Neural cell (in vitro differentiated cells): ENCODE results near the gene CCDC106. TPM values are rescaled to one million over a fixed set of nuclear protein-coding genes. Genes with fewer than 3 reads are reported as not detected.

ENCODE experiments used
- H2AFZ ChIP-seq: fragments of 200-600, 300-800 bp; sonication (generic), shearing (Covaris generic); 2 replicates; pipeline ENCODE4 v1.6.0; 2014; ENCODE audit warnings: low read depth, mild to moderate bottlenecking, antibody characterized with exemption, low read length, moderate library complexity
- H3F3A ChIP-seq: fragments of 200-600 bp; shearing (Covaris generic); 2 replicates; pipeline ENCODE4 v1.6.1; 2016; ENCODE audit warnings: mild to moderate bottlenecking, moderate library complexity, mixed read lengths, antibody characterized with exemption, low read length; ENCODE audit not compliant: insufficient read depth, poor library complexity, severe bottlenecking
- H3K27ac ChIP-seq: fragments of 200-600, 300-800 bp; sonication (generic), shearing (Covaris generic); 2 replicates; pipeline ENCODE4 v1.5.1; 2014; ENCODE audit warnings: mild to moderate bottlenecking, low read length, moderate library complexity
- H3K27me3 ChIP-seq: fragments of 300-800, 200-600 bp; sonication (generic), shearing (Covaris generic); 2 replicates; pipeline ENCODE4 v1.6.0; 2014; ENCODE audit warnings: mild to moderate bottlenecking, low read depth, low read length, moderate library complexity; ENCODE audit not compliant: insufficient read depth
- H3K36me3 ChIP-seq: fragments of 300-800, 200-600 bp; sonication (generic), shearing (Covaris generic); 2 replicates; pipeline ENCODE4 v1.5.1; 2014; ENCODE audit warnings: mild to moderate bottlenecking, antibody characterized with exemption, low read length, moderate library complexity; ENCODE audit not compliant: insufficient read depth
- H3K4me2 ChIP-seq: fragments of 300-800, 200-600 bp; sonication (generic), shearing (Covaris generic); 2 replicates; pipeline ENCODE4 v1.6.0; 2014; ENCODE audit warnings: mild to moderate bottlenecking, low read length
- H3K4me3 ChIP-seq: fragments of 300-800, 200-600 bp; sonication (generic), shearing (Covaris generic); 2 replicates; pipeline ENCODE4 v1.5.1; 2014; ENCODE audit warnings: mild to moderate bottlenecking, low read length, moderate library complexity
- H3K79me2 ChIP-seq: fragments of 200-600 bp; shearing (Covaris generic); replicated peaks from 2 replicates; pipeline ENCODE4 v1.6.0; 2014; ENCODE audit warnings: mild to moderate bottlenecking, low read length, moderate library complexity; ENCODE audit not compliant: insufficient read depth
- H3K9ac ChIP-seq: fragments of 300-800, 200-600 bp; sonication (generic), shearing (Covaris generic); 2 replicates; pipeline ENCODE4 v1.6.1; 2016; ENCODE audit warnings: mild to moderate bottlenecking, low read length, mixed read lengths
- H3K9me2 ChIP-seq: fragments of 200-600 bp; shearing (Covaris generic); 2 replicates; pipeline ENCODE4 v1.6.1; 2016; ENCODE audit warnings: mild to moderate bottlenecking, low read length, mixed read lengths; ENCODE audit not compliant: insufficient read depth
- H3K9me3 ChIP-seq: fragments of 200-600, 300-800 bp; sonication (generic), shearing (Covaris generic); 2 replicates; pipeline ENCODE4 v1.6.1; 2016; ENCODE audit warnings: mild to moderate bottlenecking, mixed run types, low read length, moderate library complexity, mixed read lengths
- H4K20me1 ChIP-seq: fragments of 200-600 bp; shearing (Covaris generic); 2 replicates; pipeline ENCODE4 v1.6.1; 2016; ENCODE audit warnings: mild to moderate bottlenecking, mixed run types; ENCODE audit not compliant: insufficient read depth
- CTCF ChIP-seq: fragments of 450-650 bp; IDR thresholded peaks from 2 replicates; pipeline ENCODE4 v1.5.1; 2014; ENCODE audit warnings: antibody characterized with exemption, mild to moderate bottlenecking, moderate library complexity; ENCODE audit not compliant: poor library complexity, severe bottlenecking
- EP300 ChIP-seq: fragments of 450-650 bp; conservative IDR thresholded peaks from 2 replicates; pipeline ENCODE4 v1.6.1; 2014; ENCODE audit warnings: antibody characterized with exemption, mild to moderate bottlenecking, moderate library complexity; ENCODE audit not compliant: poor library complexity, severe bottlenecking
- EZH2 ChIP-seq: fragments of 200-600, 300-800 bp; shearing (Covaris generic), sonication (generic); IDR thresholded peaks from 2 replicates; pipeline ENCODE4 v1.6.1; 2014; ENCODE audit warnings: antibody characterized with exemption, low read length, borderline replicate concordance, mild to moderate bottlenecking; ENCODE audit not compliant: insufficient read depth, poor library complexity, severe bottlenecking
- MXI1 ChIP-seq: fragments of 450-650 bp; conservative IDR thresholded peaks from 2 replicates; pipeline ENCODE4 v1.6.1; 2014; ENCODE audit warnings: antibody characterized with exemption, mild to moderate bottlenecking; ENCODE audit not compliant: poor library complexity, severe bottlenecking
- POLR2AphosphoS5 ChIP-seq: IDR thresholded peaks from 2 replicates; pipeline ENCODE4 v1.6.1; 2012
- RAD21 ChIP-seq: fragments of 450-650 bp; conservative IDR thresholded peaks from 2 replicates; pipeline ENCODE4 v1.6.1; 2014; ENCODE audit warnings: antibody characterized with exemption, mild to moderate bottlenecking, moderate library complexity
- REST ChIP-seq: IDR thresholded peaks from 2 replicates; pipeline ENCODE4 v1.6.1; 2012; ENCODE audit warnings: borderline replicate concordance
- SMC3 ChIP-seq: fragments of 450-650 bp; conservative IDR thresholded peaks from 2 replicates; pipeline ENCODE4 v1.6.1; 2014; ENCODE audit warnings: antibody characterized with exemption, mild to moderate bottlenecking, moderate library complexity; ENCODE audit not compliant: poor library complexity
- TAF1 ChIP-seq: IDR thresholded peaks from 2 replicates; pipeline ENCODE4 v1.6.1; 2012; ENCODE audit warnings: low read depth
- polyA plus RNA-seq: library from polyadenylated mRNA; depleted of rRNA; stranded (reverse); fragments of >200 nt; gene quantifications from 2 replicates; pipeline ENCODE4 v1.2.3, GENCODE V29; 2014

The CCDC106 gene
- polyA plus RNA-seq, 1 donor from 2014 or later: 33.8 TPM

- Histone ChIP-seq H4K20me1 (no peaks in the 10 kb centered on the region), H2AFZ (no peak overlapping the region), H3K27me3 (no peaks in the 10 kb centered on the region), H3K36me3 (peaks cover 8% of the 10 kb centered on the region), H3K9ac (no peak overlapping the region), H3K9me2 (no peaks in the 10 kb centered on the region), H3K4me2 (no peak overlapping the region), H3F3A (no peaks in the 10 kb centered on the region), H3K4me3 (no peak overlapping the region), H3K27ac (no peak overlapping the region), H3K79me2 (peaks cover 52% of the 10 kb centered on the region), H3K9me3 (no peaks in the 10 kb centered on the region)
- TF ChIP-seq CTCF (no peak), EP300 (no peak), SMC3 (no peak), POLR2AphosphoS5 (no peak), EZH2 (no peak), REST (no peak), RAD21 (no peak), MXI1 (no peak), TAF1 (no peak)
Measured at GRCh38 chr19:55679343-55680257, 31.6 kb downstream of the CCDC106 start.

GRCh38 chr19:55680339-55681130 is 32.5 kb downstream of the CCDC106 start:
- H4K20me1 ChIP-seq: no peaks in the 10 kb centered on the region
- H3K4me3 ChIP-seq: no peak overlapping the region
- H3K4me2 ChIP-seq: no peak overlapping the region
- no peak overlapping the region for H3K27ac ChIP-seq
- no peak overlapping the region for H2AFZ ChIP-seq
- no peaks in the 10 kb centered on the region for H3K27me3 ChIP-seq
- no peaks in the 10 kb centered on the region for H3K9me2 ChIP-seq
- H3F3A ChIP-seq: no peaks in the 10 kb centered on the region
- H3K36me3 ChIP-seq: peaks cover 8% of the 10 kb centered on the region
- H3K9ac ChIP-seq: no peak overlapping the region
- no peak for TF ChIP-seq EP300
- TF ChIP-seq EZH2: no peak
- TF ChIP-seq POLR2AphosphoS5: no peak
- TF ChIP-seq MXI1: no peak
- no peak for TF ChIP-seq SMC3
- TF ChIP-seq REST: no peak
- TF ChIP-seq CTCF: no peak
- peaks cover 49% of the 10 kb centered on the region for H3K79me2 ChIP-seq
- H3K9me3 ChIP-seq: no peaks in the 10 kb centered on the region
